COR-L47 (cell line): ENCODE data around the gene SNORC.

Source experiments
- DNase-seq: peaks from one replicate; lab custom pipeline; 2025; lab: John Stamatoyannopoulos, UW

The SNORC gene

DNA sequence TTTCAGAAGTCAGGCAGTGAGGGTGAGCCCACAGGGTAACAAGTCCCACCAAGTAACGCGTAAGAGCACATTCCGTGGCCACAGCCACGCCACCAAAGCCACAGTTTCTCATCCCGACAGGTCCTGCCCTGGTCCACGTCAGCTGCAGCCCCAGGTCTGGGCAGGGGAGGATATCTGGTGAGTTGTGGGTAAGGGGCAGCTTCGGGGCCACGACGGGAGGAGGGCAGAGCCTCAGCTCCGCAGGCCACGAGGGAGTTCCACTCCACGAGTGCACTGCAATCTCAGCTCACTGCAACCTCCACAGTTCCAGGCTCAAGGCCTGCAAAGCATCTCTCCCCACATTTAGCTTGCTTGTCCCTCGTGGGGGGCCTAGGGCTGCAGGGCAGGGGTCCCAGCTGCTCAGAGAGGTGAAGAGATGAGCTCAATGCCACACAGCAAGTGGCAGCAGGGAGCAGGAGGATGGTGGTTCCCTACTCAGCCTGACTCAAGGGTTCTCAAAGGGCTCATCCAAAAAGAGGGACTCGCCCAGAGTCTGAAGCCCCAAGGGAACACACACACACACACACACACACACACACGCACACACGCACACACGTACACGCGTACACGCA, 12.5 kb downstream of the SNORC start:
- DNase-seq, result no peak

GRCh38 chr2:232883116-232883721, 13.2 kb downstream of the SNORC start:
- no peak for DNase-seq

DNA sequence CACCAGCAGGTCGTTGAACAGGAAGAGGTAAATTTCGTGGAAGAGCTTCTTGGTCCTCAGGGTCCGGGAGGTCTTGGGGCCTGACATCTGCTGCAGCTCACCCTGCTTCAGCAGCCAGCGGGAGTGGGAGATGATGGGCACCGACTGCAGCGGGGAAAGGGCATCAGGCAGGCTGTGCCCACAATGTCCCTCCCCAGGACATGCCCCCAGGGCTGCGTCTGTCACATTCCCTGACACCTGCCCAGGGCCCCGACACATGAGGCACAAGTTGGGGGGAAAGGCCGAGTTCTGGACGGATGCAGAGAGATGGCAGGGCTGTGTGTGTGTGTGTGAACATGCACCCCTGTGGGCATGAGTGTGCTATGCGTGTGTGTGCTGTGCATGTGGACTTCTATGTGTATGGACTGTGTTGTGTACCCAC, 13.9 kb downstream of the SNORC start:
- no peak for DNase-seq

DNA sequence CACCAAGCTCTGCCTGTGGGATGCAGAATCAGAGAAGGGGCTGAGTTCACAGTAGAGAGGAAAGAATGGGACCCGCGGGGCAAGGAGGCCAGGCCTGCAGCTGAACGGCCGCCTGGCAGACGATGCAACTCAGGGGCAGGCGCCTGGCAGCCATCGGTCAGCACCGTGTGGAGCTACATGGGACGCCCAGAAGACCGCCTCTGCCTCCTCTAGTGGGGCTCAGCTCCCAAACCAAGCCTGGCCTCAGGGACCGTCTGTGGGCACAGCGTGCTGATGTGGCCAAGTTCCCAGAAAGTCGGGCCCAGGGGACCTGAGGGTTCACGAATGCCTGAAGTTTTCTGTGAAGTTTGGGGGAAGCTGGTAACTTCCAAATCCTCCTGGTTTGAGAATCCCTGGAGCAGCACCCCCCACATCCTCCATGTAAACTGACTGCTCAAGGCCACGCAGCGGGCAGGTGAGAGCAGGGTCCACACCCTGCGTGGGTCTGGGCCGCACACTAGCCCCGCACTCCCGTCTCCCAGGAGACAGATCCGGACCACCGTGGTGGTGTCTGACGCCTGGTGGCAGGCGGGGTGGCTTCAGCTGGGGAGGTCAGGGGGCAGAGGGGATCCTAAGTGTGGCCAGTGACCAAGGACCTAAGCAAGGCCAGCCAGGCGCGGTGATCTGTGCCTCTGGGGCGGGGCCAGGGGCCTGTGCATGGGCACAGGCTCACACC, 14.6 kb downstream of the SNORC start:
- DNase-seq, result no peak

GRCh38 chr2:232885264-232885961, 15.3 kb downstream of the SNORC start:
- no peak for DNase-seq

- no peak for DNase-seq
Observed at GRCh38 chr2:232886176-232886575, 16.1 kb downstream of the SNORC start.

- no peak for DNase-seq
Observed at GRCh38 chr2:232886632-232887031, 16.6 kb downstream of the SNORC start.

GRCh38 chr2:232887171-232887850, 17.2 kb downstream of the SNORC start:
- no peak for DNase-seq

- no peak for DNase-seq
Observed at GRCh38 chr2:232888099-232888836, 18.2 kb downstream of the SNORC start.

DNA sequence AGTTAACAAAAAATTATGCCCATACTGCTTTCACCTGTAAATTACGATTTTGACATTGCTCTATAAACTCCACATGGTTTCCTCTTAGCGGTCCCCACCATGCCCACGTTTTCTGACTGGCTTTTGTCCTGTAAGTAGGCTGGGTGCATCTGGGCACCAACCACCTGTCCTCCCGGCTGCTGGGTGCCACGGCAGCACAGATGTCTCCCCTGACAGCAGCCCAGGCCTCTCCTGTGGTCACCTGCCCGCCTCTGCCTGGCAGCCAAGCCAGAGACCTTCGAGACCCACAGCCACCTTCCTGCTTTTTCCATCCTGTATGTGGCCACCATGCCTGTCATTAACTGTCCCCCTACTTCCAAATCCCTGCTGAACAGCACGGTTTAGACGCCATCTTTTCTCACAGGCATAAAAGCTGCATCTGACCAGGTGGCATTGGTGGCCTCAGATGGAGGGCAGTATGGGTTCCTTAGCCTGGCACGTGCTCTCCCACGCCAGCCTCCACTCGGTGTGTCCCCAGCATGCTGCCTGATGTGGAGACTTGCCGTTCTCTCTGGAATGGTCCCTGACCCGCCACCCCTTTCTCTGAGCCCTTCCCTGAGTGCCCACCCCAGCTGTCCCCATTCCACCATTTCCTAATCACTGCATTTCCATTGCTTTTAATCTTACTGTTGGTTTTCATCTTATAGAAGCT, 18.9 kb downstream of the SNORC start:
- DNase-seq, result no peak

DNA sequence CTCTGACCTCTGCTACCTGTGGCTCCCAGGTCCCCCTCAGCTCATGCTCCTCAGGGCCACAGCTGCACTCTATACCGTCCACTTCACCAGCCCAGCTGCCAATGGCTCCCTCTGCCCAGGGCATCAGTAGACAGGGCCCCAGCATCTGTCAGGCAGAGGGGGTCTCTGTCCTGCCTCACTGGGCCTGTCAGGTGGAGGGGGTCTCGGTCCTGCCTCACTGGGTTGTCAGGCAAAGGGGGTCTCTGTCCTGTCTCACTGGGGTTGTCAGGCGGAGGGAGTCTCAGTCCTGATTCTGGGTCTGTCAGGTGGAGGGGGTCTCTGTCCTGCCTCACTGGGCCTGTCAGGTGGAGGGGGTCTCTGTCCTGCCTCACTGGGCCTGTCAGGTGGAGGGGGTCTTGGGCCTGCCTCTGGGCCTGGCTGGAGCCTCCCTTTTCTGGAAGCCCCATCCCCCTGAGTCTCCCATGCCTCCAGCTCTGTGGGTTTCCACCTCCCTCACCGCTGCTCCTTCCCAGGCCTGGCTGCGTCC, 19.9 kb downstream of the SNORC start:
- DNase-seq, result no peak

DNA sequence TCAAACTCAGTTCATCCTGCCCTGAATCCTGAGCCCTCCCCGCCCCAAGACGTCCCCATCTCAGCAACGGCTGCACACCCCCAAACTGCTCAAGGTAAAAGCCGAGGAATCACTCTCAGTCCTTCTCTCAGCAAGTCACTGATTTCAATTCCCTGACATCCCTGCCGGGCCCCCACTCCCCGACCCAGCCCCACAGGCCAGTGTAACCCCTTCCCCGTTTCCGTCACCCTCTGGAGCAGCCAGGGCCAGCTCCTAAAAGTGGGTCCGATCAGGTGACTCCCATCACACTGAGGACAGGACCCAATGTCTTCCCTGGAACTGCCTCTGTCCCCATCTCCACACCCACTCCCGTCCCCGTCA, 20.5 kb downstream of the SNORC start:
- DNase-seq, result no peak

GRCh38 chr2:232890896-232891601, 21.0 kb downstream of the SNORC start:
- peak; percentile 76 for DNase-seq

DNA sequence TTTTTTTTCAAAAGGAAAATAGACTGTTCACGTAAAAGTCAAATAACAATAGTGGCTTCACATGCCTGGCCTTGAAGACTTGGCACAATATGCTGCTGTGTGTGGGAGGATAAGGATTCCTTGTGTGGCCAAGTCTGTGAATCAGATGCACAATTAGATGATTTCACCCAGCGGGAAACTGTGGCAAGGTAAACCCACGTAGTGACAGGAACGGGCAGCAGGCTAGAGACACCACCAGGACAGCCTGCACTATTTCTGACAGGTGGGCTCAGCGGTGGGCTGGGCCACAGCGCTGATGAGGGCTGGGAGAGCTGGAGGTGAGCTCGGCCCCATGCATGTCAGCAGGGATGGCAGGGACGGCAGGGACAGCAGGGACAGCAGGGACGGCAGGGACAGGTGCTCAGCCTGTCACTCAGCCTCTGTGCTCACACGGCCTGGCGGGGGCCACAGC, 21.6 kb downstream of the SNORC start:
- DNase-seq, result no peak

DNA sequence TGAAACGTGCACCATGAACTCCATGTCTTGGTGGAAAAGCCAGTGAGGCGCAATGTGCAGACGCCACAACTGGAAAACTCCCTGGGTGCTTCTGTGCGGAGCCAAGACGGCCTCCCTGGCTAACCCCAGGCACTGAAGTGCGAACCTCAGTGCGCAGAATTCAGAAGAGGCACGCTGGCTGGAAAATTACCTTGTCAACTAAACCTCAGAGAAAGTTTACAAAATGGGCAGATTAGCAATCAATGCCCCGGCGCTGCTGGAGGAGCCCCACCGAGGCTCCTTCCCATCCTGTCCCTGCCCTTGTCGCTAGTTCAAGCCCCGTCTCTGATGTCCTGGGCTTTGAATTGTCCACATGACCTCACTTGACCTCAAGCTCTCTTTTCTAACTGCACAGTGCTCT, 22.2 kb downstream of the SNORC start:
- no peak for DNase-seq

DNA sequence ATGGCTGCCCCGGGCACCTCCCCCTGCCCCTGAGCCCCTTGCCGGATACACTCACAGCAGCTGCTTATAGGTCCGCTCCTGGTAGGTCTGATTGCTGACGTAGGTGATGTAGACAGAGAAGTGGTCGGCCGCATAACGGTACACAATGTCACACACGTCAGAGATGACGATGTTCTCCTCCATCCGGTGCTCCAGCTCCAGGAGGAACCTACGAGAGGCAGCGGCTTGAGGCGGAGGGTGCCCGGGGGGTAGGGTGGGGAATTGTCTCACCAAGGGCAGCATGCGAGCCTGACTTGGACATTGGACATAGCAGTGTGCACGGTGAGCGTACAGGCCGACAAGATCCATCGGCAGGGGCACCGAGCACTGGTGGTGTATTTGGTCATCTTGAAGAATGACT, 22.8 kb downstream of the SNORC start:
- no peak for DNase-seq

DNA sequence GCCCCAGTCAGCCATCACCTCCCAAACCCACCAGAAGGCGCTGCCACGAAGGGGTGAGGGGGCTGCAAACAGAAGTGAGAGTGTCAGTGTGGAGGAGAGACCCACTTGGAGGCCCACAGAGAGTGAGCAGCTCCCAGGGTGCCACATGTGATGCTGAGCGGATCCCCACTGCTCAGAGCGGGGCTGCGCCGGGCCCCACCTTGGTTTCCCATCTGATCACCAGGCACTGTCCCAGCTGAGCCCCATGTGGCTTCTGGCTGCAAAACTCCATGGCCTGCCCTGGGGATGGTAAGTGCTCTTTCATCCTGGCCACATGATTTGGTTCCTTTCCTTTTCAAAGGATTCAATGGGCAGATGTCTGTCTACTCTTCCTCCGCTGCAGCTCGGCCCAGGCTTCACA, 23.8 kb downstream of the SNORC start:
- DNase-seq, result no peak

GRCh38 chr2:232894251-232894650, 24.2 kb downstream of the SNORC start:
- no peak for DNase-seq

DNA sequence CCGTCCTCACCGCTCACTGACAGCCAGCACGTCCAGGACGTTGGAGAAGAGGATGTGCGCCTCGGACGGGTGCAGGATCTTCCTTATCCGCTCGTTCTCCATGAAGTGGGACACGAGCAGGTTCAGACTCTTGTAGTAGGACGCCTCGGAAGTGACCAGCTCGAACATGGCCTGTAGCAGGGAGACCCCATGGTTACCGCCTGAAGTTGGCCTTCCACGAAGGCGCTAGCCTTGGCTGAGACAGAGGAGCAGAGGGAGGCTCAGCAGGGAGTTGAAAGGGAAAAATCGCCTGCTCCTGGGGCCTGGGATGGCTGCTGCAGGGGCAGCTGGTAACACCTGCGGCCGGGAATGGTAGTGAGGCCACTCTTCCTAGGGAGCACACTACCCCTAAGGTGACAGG, 24.7 kb downstream of the SNORC start:
- no peak for DNase-seq

- no peak for DNase-seq
Observed at GRCh38 chr2:232896111-232896510, 26.0 kb downstream of the SNORC start.
